Chondrocyte (in vitro differentiated cells): ENCODE measurements around the gene CPTP. TPM values are rescaled to one million over a fixed set of nuclear protein-coding genes. Genes with fewer than 3 reads are reported as not detected.

ENCODE experiments used
- DNase-seq: peaks from one replicate; pipeline ENCODE4 v3.0.0; 2021; ENCODE audit warnings: mixed read lengths, low spot score
- H3K27ac Mint-ChIP-seq: one replicate; pipeline ENCODE4 v1.8.0; 2021; ENCODE audit warnings: mild to moderate bottlenecking, moderate library complexity, mixed read lengths; ENCODE audit not compliant: unreplicated experiment
- H3K27me3 Mint-ChIP-seq: 2 replicates; pipeline ENCODE4 v1.8.0; 2021; ENCODE audit warnings: low read depth, mixed read lengths
- H3K36me3 Mint-ChIP-seq: 2 replicates; pipeline ENCODE4 v1.8.0; 2021; ENCODE audit warnings: low read depth, mixed read lengths
- H3K4me1 Mint-ChIP-seq: 2 replicates; pipeline ENCODE4 v1.8.0; 2021; ENCODE audit warnings: low read depth, mild to moderate bottlenecking, mixed read lengths
- H3K4me3 Mint-ChIP-seq: one replicate; pipeline ENCODE4 v1.8.0; 2021; ENCODE audit warnings: mild to moderate bottlenecking, moderate library complexity, mixed read lengths; ENCODE audit not compliant: unreplicated experiment
- H3K9me3 Mint-ChIP-seq: 2 replicates; pipeline ENCODE4 v1.8.0; 2021; ENCODE audit warnings: low read depth, mixed read lengths
- CTCF ChIP-seq: fragments of 200-600 bp; sonication (generic); IDR thresholded peaks from 2 replicates; pipeline ENCODE4 v1.5.0; 2021; ENCODE audit warnings: antibody characterized with exemption, mild to moderate bottlenecking, moderate library complexity
- total RNA-seq: library from RNA; stranded (reverse); gene quantifications from 3 replicates; pipeline ENCODE4 v1.2.1, GENCODE V29; 2021

The CPTP gene
- total RNA-seq, 1 donor from 2014 or later = 23.1 TPM

GRCh38 chr1:1342061-1342562 is 17.5 kb downstream of the CPTP start:
- no peaks in the 10 kb centered on the region for H3K9me3 Mint-ChIP-seq
- peaks cover 17% of the 10 kb centered on the region for H3K4me1 Mint-ChIP-seq
- H3K36me3 Mint-ChIP-seq = peaks cover 3% of the 10 kb centered on the region
- TF ChIP-seq CTCF = no peak
- H3K27me3 Mint-ChIP-seq = no peaks in the 10 kb centered on the region
- no peak overlapping the region for H3K27ac Mint-ChIP-seq
- no peak overlapping the region for H3K4me3 Mint-ChIP-seq
- no peak for DNase-seq

GRCh38 chr1:1342584-1343115 is 18.0 kb downstream of the CPTP start:
- H3K9me3 Mint-ChIP-seq = no peaks in the 10 kb centered on the region
- H3K27me3 Mint-ChIP-seq = no peaks in the 10 kb centered on the region
- TF ChIP-seq CTCF = no peak
- no peak overlapping the region for H3K4me3 Mint-ChIP-seq
- H3K27ac Mint-ChIP-seq = no peak overlapping the region
- peaks cover 22% of the 10 kb centered on the region for H3K4me1 Mint-ChIP-seq
- peaks cover 3% of the 10 kb centered on the region for H3K36me3 Mint-ChIP-seq
- no peak for DNase-seq

GRCh38 chr1:1343811-1344421 is 19.3 kb downstream of the CPTP start:
- no peak overlapping the region for H3K27ac Mint-ChIP-seq
- H3K4me3 Mint-ChIP-seq = no peak overlapping the region
- H3K4me1 Mint-ChIP-seq = peaks cover 24% of the 10 kb centered on the region
- TF ChIP-seq CTCF = no peak
- H3K27me3 Mint-ChIP-seq = no peaks in the 10 kb centered on the region
- DNase-seq = no peak
- no peaks in the 10 kb centered on the region for H3K9me3 Mint-ChIP-seq
- peaks cover 3% of the 10 kb centered on the region for H3K36me3 Mint-ChIP-seq

- Mint-ChIP-seq H3K9me3 (no peaks in the 10 kb centered on the region), H3K27ac (peak overlapping the region; percentile 45), H3K4me1 (peaks cover 24% of the 10 kb centered on the region), H3K27me3 (no peaks in the 10 kb centered on the region), H3K36me3 (peaks cover 3% of the 10 kb centered on the region), H3K4me3 (no peak overlapping the region)
- DNase-seq = no peak
- TF ChIP-seq CTCF = peak; percentile 76
Observed at GRCh38 chr1:1344655-1345361, 20.2 kb downstream of the CPTP start.

- peaks cover 24% of the 10 kb centered on the region for H3K4me1 Mint-ChIP-seq
- no peaks in the 10 kb centered on the region for H3K9me3 Mint-ChIP-seq
- H3K27me3 Mint-ChIP-seq = no peaks in the 10 kb centered on the region
- H3K4me3 Mint-ChIP-seq = no peak overlapping the region
- H3K27ac Mint-ChIP-seq = no peak overlapping the region
- H3K36me3 Mint-ChIP-seq = peaks cover 3% of the 10 kb centered on the region
- TF ChIP-seq CTCF = no peak
- no peak for DNase-seq
Observed at GRCh38 chr1:1345384-1345783, 20.8 kb downstream of the CPTP start.
